Activated T-cell treated with anti-CD3 and anti-CD28 coated beads, Interleukin-2, amount 50 U/mL, for 48 hours (primary cell): Measurements from ENCODE around the gene SFXN3.
A peak's percentile ranks its signal among the peaks of the same experiment; 100 is the strongest.

ENCODE experiments used
- DNase-seq, 2 experiments: peaks; one replicate each; pipeline ENCODE4 v3.0.0-alpha.2; 2020

Gene SFXN3

GRCh38 chr10:101036726-101037125 lies 5.7 kb downstream of the SFXN3 start:
- no peak for DNase-seq

GRCh38 chr10:101038484-101038883 lies 7.5 kb downstream of the SFXN3 start:
- DNase-seq = no peak

GRCh38 chr10:101040061-101040460 lies 9.0 kb downstream of the SFXN3 start:
- DNase-seq = no peak

GRCh38 chr10:101040851-101041250 lies 9.8 kb downstream of the SFXN3 start:
- no peak for DNase-seq

- DNase-seq = peak; percentile 80 to 82
These were observed 10.3 kb downstream of the SFXN3 start for GRCh38 chr10:101041252-101041761.

GRCh38 chr10:101042118-101042517 lies 11.1 kb downstream of the SFXN3 start:
- DNase-seq = no peak

GRCh38 chr10:101042667-101043362 lies 11.8 kb downstream of the SFXN3 start:
- DNase-seq = peak; percentile 95 to 96

- no peak for DNase-seq
These were observed 12.3 kb downstream of the SFXN3 start for GRCh38 chr10:101043363-101043707.

- DNase-seq = no peak
These were observed 13.1 kb downstream of the SFXN3 start for GRCh38 chr10:101044117-101044516.

GRCh38 chr10:101046332-101047238 lies 15.6 kb downstream of the SFXN3 start:
- DNase-seq = no peak

GRCh38 chr10:101047268-101047667 lies 16.2 kb downstream of the SFXN3 start:
- no peak for DNase-seq

- DNase-seq = no peak
These were observed 17.2 kb downstream of the SFXN3 start for GRCh38 chr10:101047961-101048892.

- DNase-seq = peak; percentile 90 to 91
These were observed 19.4 kb downstream of the SFXN3 start for GRCh38 chr10:101050208-101051069.

- DNase-seq = no peak
These were observed 21.3 kb downstream of the SFXN3 start for GRCh38 chr10:101052285-101052684.

GRCh38 chr10:101053516-101053915 lies 22.5 kb downstream of the SFXN3 start:
- no peak for DNase-seq

GRCh38 chr10:101054351-101054750 lies 23.3 kb downstream of the SFXN3 start:
- DNase-seq = no peak

- DNase-seq = no peak
These were observed 23.8 kb downstream of the SFXN3 start for GRCh38 chr10:101054876-101055275.

- no peak for DNase-seq
These were observed 24.4 kb downstream of the SFXN3 start for GRCh38 chr10:101055411-101055810.

GRCh38 chr10:101056365-101057151 lies 25.5 kb downstream of the SFXN3 start:
- no peak for DNase-seq

- DNase-seq = peak; percentile 94 to 97
These were observed 29.3 kb downstream of the SFXN3 start for GRCh38 chr10:101060036-101060950.
